ENCODE results near the gene PKNOX2. TPM values are rescaled to one million over a fixed set of nuclear protein-coding genes. Genes with fewer than 3 reads are reported as not detected.

PKNOX2 gene
- total and polyA plus RNA-seq, 10 of the 15 experiments (the other 5 are each of a cell fraction or from before 2014, with no cell fraction given) = not detected

DNA sequence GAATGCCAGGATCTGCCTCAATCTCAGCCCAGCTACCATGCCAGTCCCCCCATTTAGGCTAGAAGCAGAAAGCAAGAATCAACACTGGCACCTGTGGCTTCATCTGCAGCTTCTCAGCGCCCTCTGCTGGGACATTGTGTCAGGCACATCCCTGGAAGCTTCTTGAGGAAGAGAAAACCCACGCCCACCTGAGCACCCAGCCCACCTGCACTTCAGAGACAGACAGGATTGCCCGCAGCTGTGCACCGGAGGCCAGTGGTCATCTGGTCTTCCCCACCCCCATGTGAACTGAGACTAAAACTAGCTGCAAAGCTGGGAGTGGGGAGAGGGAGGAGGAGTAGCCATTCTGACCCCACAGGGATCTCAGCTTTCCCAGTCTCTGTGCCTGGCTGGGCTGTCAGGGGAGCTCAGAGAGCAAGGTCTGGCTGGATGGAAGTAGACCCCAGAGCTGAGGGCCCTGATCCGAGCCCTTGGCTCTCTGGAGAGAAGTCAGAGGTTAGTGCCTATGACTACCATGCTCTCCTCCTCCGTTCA lies 264.7 kb downstream of the PKNOX2 start (continued):
- no peak for TF ChIP-seq ZBTB40 (IDR thresholded peaks at IDR 0.05; ENCODE audit: borderline replicate concordance)
- TF ChIP-seq SMARCA5 (IDR thresholded peaks at IDR 0.05) = no peak
- no peak for TF ChIP-seq KDM1A (IDR thresholded peaks at IDR 0.05; ENCODE audit: borderline replicate concordance)
- TF ChIP-seq, protein P1, sequence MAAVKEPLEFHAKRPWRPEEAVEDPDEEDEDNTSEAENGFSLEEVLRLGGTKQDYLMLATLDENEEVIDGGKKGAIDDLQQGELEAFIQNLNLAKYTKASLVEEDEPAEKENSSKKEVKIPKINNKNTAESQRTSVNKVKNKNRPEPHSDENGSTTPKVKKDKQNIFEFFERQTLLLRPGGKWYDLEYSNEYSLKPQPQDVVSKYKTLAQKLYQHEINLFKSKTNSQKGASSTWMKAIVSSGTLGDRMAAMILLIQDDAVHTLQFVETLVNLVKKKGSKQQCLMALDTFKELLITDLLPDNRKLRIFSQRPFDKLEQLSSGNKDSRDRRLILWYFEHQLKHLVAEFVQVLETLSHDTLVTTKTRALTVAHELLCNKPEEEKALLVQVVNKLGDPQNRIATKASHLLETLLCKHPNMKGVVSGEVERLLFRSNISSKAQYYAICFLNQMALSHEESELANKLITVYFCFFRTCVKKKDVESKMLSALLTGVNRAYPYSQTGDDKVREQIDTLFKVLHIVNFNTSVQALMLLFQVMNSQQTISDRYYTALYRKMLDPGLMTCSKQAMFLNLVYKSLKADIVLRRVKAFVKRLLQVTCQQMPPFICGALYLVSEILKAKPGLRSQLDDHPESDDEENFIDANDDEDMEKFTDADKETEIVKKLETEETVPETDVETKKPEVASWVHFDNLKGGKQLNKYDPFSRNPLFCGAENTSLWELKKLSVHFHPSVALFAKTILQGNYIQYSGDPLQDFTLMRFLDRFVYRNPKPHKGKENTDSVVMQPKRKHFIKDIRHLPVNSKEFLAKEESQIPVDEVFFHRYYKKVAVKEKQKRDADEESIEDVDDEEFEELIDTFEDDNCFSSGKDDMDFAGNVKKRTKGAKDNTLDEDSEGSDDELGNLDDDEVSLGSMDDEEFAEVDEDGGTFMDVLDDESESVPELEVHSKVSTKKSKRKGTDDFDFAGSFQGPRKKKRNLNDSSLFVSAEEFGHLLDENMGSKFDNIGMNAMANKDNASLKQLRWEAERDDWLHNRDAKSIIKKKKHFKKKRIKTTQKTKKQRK (IDR thresholded peaks at IDR 0.05; ENCODE audit: low read depth, low read length) = no peak
- TF ChIP-seq, protein P2, sequence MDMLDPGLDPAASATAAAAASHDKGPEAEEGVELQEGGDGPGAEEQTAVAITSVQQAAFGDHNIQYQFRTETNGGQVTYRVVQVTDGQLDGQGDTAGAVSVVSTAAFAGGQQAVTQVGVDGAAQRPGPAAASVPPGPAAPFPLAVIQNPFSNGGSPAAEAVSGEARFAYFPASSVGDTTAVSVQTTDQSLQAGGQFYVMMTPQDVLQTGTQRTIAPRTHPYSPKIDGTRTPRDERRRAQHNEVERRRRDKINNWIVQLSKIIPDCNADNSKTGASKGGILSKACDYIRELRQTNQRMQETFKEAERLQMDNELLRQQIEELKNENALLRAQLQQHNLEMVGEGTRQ (IDR thresholded peaks at IDR 0.05; ENCODE audit: borderline replicate concordance, low read depth, low read length) = no peak
- TF ChIP-seq NR2F1 (conservative IDR thresholded peaks at IDR 0.05) = no peak
- TF ChIP-seq IRF4 (IDR thresholded peaks at IDR 0.05; ENCODE audit: low read depth, low read length) = no peak
- no peak for TF ChIP-seq EED (IDR thresholded peaks at IDR 0.05; ENCODE audit: low read depth)
- TF ChIP-seq NR2C1 (IDR thresholded peaks at IDR 0.05) = no peak
- TF ChIP-seq PAX8 (IDR thresholded peaks at IDR 0.05) = no peak
- TF ChIP-seq, protein P3, sequence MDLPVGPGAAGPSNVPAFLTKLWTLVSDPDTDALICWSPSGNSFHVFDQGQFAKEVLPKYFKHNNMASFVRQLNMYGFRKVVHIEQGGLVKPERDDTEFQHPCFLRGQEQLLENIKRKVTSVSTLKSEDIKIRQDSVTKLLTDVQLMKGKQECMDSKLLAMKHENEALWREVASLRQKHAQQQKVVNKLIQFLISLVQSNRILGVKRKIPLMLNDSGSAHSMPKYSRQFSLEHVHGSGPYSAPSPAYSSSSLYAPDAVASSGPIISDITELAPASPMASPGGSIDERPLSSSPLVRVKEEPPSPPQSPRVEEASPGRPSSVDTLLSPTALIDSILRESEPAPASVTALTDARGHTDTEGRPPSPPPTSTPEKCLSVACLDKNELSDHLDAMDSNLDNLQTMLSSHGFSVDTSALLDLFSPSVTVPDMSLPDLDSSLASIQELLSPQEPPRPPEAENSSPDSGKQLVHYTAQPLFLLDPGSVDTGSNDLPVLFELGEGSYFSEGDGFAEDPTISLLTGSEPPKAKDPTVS (IDR thresholded peaks at IDR 0.05; ENCODE audit: low read depth, low read length) = no peak
- peak; percentile 48; the same call in 1 of the 2 replicates for TF ChIP-seq SMC3 (IDR thresholded peaks at IDR 0.05; ENCODE audit: borderline replicate concordance, low read length)

Measured in GM12878 (cell line).